ENCODE data around the gene PIH1D1. TPM values are rescaled to one million over a fixed set of nuclear protein-coding genes. Genes with fewer than 3 reads are reported as not detected.
A peak's percentile ranks its signal among the peaks of the same experiment; 100 is the strongest.

PIH1D1 gene
- total and polyA plus RNA-seq, 2 of the 13 experiments (the other 11 are each of a cell fraction or from before 2014, with no cell fraction given) = 110 to 137 TPM

DNA sequence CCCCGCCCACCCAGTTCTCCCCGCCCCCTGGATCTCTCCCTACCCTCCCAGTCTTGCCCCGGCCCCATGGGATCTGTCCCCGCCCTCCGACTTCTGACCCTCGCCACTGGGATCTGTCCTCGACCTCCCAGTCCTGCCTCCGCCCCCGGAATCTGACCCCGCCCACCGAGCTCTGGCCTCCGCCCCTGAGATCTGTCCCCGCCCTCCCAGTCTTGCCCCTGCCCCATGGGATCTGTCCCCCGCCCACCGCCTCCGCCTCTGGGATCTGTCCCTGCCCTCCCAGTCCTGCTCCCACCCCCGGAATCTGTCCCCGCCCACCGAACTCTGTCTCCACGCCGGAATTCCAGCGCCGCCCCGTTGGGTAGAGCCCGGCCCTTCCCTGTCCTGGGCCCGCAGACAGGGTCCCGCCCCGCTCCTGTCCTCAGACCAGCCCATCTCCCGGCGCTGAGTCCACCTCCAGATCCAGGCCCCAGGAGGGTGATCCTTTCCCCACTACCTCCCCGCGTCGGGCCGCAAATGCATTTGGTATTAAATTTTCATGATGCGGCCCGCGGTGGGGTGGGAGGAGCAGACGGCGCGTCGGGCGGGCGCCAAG is 8.7 kb downstream of the PIH1D1 start (continued):
- peak; percentile 47; the same call in 1 of the 2 replicates for TF ChIP-seq SP5 (CRISPR knock-in tag; IDR thresholded peaks at IDR 0.05; ENCODE audit: borderline replicate concordance, low read depth)
- peak; percentile 14 for TF ChIP-seq TEAD3 (CRISPR knock-in tag; optimal IDR thresholded peaks at IDR 0.05; ENCODE audit: borderline replicate concordance)
- 0 out of 2 replicates have a peak, but pooled peaks have one; percentile 4 for TF ChIP-seq NR2C2 (CRISPR knock-in tag; IDR thresholded peaks at IDR 0.05; ENCODE audit: borderline replicate concordance)
- no peak for TF ChIP-seq ZNF460 (CRISPR knock-in tag; IDR thresholded peaks at IDR 0.05; ENCODE audit: borderline replicate concordance)
- TF ChIP-seq, protein P1, sequence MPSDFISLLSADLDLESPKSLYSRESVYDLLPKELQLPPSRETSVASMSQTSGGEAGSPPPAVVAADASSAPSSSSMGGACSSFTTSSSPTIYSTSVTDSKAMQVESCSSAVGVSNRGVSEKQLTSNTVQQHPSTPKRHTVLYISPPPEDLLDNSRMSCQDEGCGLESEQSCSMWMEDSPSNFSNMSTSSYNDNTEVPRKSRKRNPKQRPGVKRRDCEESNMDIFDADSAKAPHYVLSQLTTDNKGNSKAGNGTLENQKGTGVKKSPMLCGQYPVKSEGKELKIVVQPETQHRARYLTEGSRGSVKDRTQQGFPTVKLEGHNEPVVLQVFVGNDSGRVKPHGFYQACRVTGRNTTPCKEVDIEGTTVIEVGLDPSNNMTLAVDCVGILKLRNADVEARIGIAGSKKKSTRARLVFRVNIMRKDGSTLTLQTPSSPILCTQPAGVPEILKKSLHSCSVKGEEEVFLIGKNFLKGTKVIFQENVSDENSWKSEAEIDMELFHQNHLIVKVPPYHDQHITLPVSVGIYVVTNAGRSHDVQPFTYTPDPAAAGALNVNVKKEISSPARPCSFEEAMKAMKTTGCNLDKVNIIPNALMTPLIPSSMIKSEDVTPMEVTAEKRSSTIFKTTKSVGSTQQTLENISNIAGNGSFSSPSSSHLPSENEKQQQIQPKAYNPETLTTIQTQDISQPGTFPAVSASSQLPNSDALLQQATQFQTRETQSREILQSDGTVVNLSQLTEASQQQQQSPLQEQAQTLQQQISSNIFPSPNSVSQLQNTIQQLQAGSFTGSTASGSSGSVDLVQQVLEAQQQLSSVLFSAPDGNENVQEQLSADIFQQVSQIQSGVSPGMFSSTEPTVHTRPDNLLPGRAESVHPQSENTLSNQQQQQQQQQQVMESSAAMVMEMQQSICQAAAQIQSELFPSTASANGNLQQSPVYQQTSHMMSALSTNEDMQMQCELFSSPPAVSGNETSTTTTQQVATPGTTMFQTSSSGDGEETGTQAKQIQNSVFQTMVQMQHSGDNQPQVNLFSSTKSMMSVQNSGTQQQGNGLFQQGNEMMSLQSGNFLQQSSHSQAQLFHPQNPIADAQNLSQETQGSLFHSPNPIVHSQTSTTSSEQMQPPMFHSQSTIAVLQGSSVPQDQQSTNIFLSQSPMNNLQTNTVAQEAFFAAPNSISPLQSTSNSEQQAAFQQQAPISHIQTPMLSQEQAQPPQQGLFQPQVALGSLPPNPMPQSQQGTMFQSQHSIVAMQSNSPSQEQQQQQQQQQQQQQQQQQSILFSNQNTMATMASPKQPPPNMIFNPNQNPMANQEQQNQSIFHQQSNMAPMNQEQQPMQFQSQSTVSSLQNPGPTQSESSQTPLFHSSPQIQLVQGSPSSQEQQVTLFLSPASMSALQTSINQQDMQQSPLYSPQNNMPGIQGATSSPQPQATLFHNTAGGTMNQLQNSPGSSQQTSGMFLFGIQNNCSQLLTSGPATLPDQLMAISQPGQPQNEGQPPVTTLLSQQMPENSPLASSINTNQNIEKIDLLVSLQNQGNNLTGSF (CRISPR knock-in tag; IDR thresholded peaks at IDR 0.05) = no peak
- TF ChIP-seq MEF2D (CRISPR knock-in tag; IDR thresholded peaks at IDR 0.05) = peak; percentile 33; the same call in 1 of the 2 replicates
- peak; percentile 23; the same call in 1 of the 2 replicates for TF ChIP-seq KDM3A (CRISPR knock-in tag; IDR thresholded peaks at IDR 0.05; ENCODE audit: low read depth)
- TF ChIP-seq SKI (IDR thresholded peaks at IDR 0.05; ENCODE audit: partially characterized antibody) = peak; percentile 9
- 0 out of 2 replicates have a peak, but pooled peaks have one; percentile 29 for TF ChIP-seq SIN3A (IDR thresholded peaks at IDR 0.05; ENCODE audit: borderline replicate concordance, low read depth, low read length)
- TF ChIP-seq POLR2AphosphoS5 (IDR thresholded peaks at IDR 0.05; ENCODE audit: low read depth, low read length) = peak; percentile 52; the same call in 1 of the 2 replicates
- TF ChIP-seq, protein P2, sequence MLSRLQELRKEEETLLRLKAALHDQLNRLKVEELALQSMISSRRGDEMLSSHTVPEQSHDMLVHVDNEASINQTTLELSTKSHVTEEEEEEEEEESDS (CRISPR knock-in tag; IDR thresholded peaks at IDR 0.05; ENCODE audit: borderline replicate concordance) = no peak
- peak; percentile 59; the same call in 1 of the 2 replicates for TF ChIP-seq POLR2G (IDR thresholded peaks at IDR 0.05; ENCODE audit: low read depth, low read length)
- 0 out of 2 replicates have a peak, but pooled peaks have one; percentile 40 for TF ChIP-seq ZMAT3 (CRISPR knock-in tag; conservative IDR thresholded peaks at IDR 0.05)
- peak; percentile 78 for TF ChIP-seq ZNF563 (CRISPR knock-in tag; IDR thresholded peaks at IDR 0.05)
- no peak for TF ChIP-seq ZNF510 (CRISPR knock-in tag; IDR thresholded peaks at IDR 0.05; ENCODE audit: low read depth)
- TF ChIP-seq ZNF446 (CRISPR knock-in tag; IDR thresholded peaks at IDR 0.05) = peak; percentile 96
- TF ChIP-seq SPEN (CRISPR knock-in tag; IDR thresholded peaks at IDR 0.05; ENCODE audit: low read depth) = peak; percentile 21; the same call in 1 of the 2 replicates
- TF ChIP-seq ZNF546 (CRISPR knock-in tag; conservative IDR thresholded peaks at IDR 0.05) = peak; percentile 61
- peak; percentile 19; the same call in 1 of the 2 replicates for TF ChIP-seq ARHGAP35 (CRISPR knock-in tag; IDR thresholded peaks at IDR 0.05; ENCODE audit: borderline replicate concordance)
- TF ChIP-seq FOXC1 (CRISPR knock-in tag; IDR thresholded peaks at IDR 0.05; ENCODE audit: borderline replicate concordance) = peak; percentile 71; the same call in 1 of the 2 replicates
- TF ChIP-seq HES4 (CRISPR knock-in tag; IDR thresholded peaks at IDR 0.05; ENCODE audit: borderline replicate concordance) = peak; percentile 96; the same call in 1 of the 2 replicates
- 0 out of 2 replicates have a peak, but pooled peaks have one; percentile 13 for TF ChIP-seq ZBTB38 (CRISPR knock-in tag; IDR thresholded peaks at IDR 0.05)
- TF ChIP-seq POLR2A (IDR thresholded peaks at IDR 0.05; ENCODE audit: insufficient read depth in 1 of 2, low read depth in 2 of 2, low read length in 2 of 2) = peak in 1 of 2 experiments; percentile 56; a peak in 2 of 4 replicates
